H1 (cell line): Measurements from ENCODE around the gene HELT. TPM values are rescaled to one million over a fixed set of nuclear protein-coding genes. Genes with fewer than 3 reads are reported as not detected.

Experiments
- CTCF ChIA-PET: fragments of 300-600 bp; sonication (Branson Sonifier 250); formaldehyde crosslinking; loops from one replicate; lab custom pipeline; 2021; ENCODE audit not compliant: partially characterized antibody; lab: Charles Lee
- POLR2A ChIA-PET: fragments of 300-600 bp; sonication (Branson Sonifier 250); formaldehyde crosslinking; loops from one replicate; lab custom pipeline; 2021; ENCODE audit warnings: inconsistent platforms; ENCODE audit not compliant: partially characterized antibody; lab: Charles Lee
- DNase-seq, 2 experiments: peaks; one replicate each; pipeline versions ENCODE4 v3.0.0 to v3.0.0-alpha.2; 2010 to 2022; ENCODE audit warnings: low spot score in 2 of 2, low read depth in 1 of 2, mixed read lengths in 1 of 2
- FAIRE-seq: peaks from 2 replicates; lab custom pipeline; 2011; peaks lifted over from hg19 to GRCh38; lab: Jason Lieb, UNC
- H2AFZ ChIP-seq: 2 replicates; pipeline ENCODE4 v1.8.1; 2012; ENCODE audit warnings: low read length, inconsistent platforms
- H2AK5ac ChIP-seq: 2 replicates; pipeline ENCODE4 v1.6.1; 2013; ENCODE audit warnings: low read depth, low read length
- H2BK120ac ChIP-seq: replicated peaks from 2 replicates; pipeline ENCODE3; 2013; ENCODE audit warnings: low read depth, low read length, inconsistent platforms
- H2BK12ac ChIP-seq: 2 replicates; pipeline ENCODE4 v1.6.1; 2013; ENCODE audit warnings: low read depth, low read length
- H2BK15ac ChIP-seq: 2 replicates; pipeline ENCODE4 v1.6.1; 2013; ENCODE audit warnings: low read length
- H2BK20ac ChIP-seq: 2 replicates; pipeline ENCODE4 v1.6.1; 2013; ENCODE audit warnings: low read length
- H2BK5ac ChIP-seq: 2 replicates; pipeline ENCODE4 v1.6.1; 2013; ENCODE audit warnings: low read depth, low read length
- H3K14ac ChIP-seq: 2 replicates; pipeline ENCODE4 v1.6.1; 2013; ENCODE audit warnings: inconsistent platforms; ENCODE audit not compliant: insufficient read length
- H3K18ac ChIP-seq: 2 replicates; pipeline ENCODE4 v1.6.1; 2013; ENCODE audit warnings: low read length; ENCODE audit errors: extremely low read depth
- H3K23ac ChIP-seq: 2 replicates; pipeline ENCODE4 v1.6.1; 2013; ENCODE audit warnings: inconsistent platforms; ENCODE audit not compliant: insufficient read length
- H3K23me2 ChIP-seq: 2 replicates; pipeline ENCODE4 v1.6.1; 2013; ENCODE audit warnings: low read depth, low read length
- H3K27ac ChIP-seq: 2 replicates; pipeline ENCODE4 v1.6.1; 2011; ENCODE audit warnings: low read depth, low read length, inconsistent platforms
- H3K27me3 ChIP-seq, 4 experiments: replicated peaks in 1 of 4; 1 replicate in 1 of 4; 2 replicates in 3 of 4; pipeline versions ENCODE4 v1.6.1 to v1.8.1; 2011 to 2013; ENCODE audit warnings: low read length in 3 of 4, mild to moderate bottlenecking in 3 of 4, inconsistent platforms in 2 of 4, mixed read lengths in 2 of 4, moderate library complexity in 1 of 4; ENCODE audit not compliant: control insufficient read depth in 3 of 4, insufficient read depth in 3 of 4; ENCODE audit errors: extremely low read depth in 1 of 4
- H3K36me3 ChIP-seq, 4 experiments: 2 replicates each; pipeline versions ENCODE4 v1.6.1 to v1.8.1; 2011 to 2013; ENCODE audit warnings: mild to moderate bottlenecking in 4 of 4, low read length in 3 of 4, moderate library complexity in 2 of 4, control low read depth in 1 of 4, inconsistent platforms in 1 of 4; ENCODE audit not compliant: insufficient read depth in 4 of 4, control insufficient read depth in 2 of 4
- H3K4ac ChIP-seq: replicated peaks from 2 replicates; pipeline ENCODE3; 2013; ENCODE audit warnings: low read length, low read depth, mixed read lengths, inconsistent platforms; ENCODE audit not compliant: insufficient read length
- H3K4me1 ChIP-seq, 4 experiments: replicated peaks in 1 of 4; 1 replicate in 1 of 4; 2 replicates in 3 of 4; pipeline versions ENCODE4 v1.6.1 to v1.8.1; 2011 to 2013; ENCODE audit warnings: low read length in 3 of 4, inconsistent platforms in 2 of 4, mixed read lengths in 1 of 4; ENCODE audit not compliant: insufficient read depth in 4 of 4, control insufficient read depth in 3 of 4
- H3K4me2 ChIP-seq, 2 experiments: 2 replicates each; pipeline versions ENCODE4 v1.6.1 to v1.8.1; 2011 to 2013; ENCODE audit warnings: low read depth in 2 of 2, low read length in 2 of 2, control low read depth in 1 of 2, inconsistent platforms in 1 of 2, mild to moderate bottlenecking in 1 of 2; ENCODE audit not compliant: insufficient read depth in 1 of 2
- H3K4me3 ChIP-seq, 4 experiments: fragments of 200-600, 300-600 bp in 1 of 4; sonication (generic), shearing (Covaris generic), sonication (Bioruptor Twin) in 1 of 4; 2 replicates each; pipeline versions ENCODE4 v1.5.1 to v1.8.1; 2011 to 2016; ENCODE audit warnings: low read length in 4 of 4, low read depth in 3 of 4, control low read depth in 2 of 4, inconsistent platforms in 2 of 4, mild to moderate bottlenecking in 2 of 4, mixed read lengths in 1 of 4, moderate library complexity in 1 of 4; ENCODE audit not compliant: insufficient read depth in 2 of 4; ENCODE audit errors: extremely low read depth in 1 of 4
- H3K56ac ChIP-seq: replicated peaks from 2 replicates; pipeline ENCODE3; 2013; ENCODE audit warnings: low read depth, mild to moderate bottlenecking, mixed read lengths, low read length, inconsistent platforms; ENCODE audit not compliant: insufficient read length
- H3K79me1 ChIP-seq: 2 replicates; pipeline ENCODE4 v1.6.1; 2013; ENCODE audit warnings: low read depth, low read length, control low read depth
- H3K79me2 ChIP-seq, 2 experiments: 2 replicates each; pipeline versions ENCODE4 v1.6.1 to v1.8.1; 2012 to 2013; ENCODE audit warnings: low read length in 2 of 2, mild to moderate bottlenecking in 2 of 2, inconsistent platforms in 1 of 2; ENCODE audit not compliant: insufficient read depth in 2 of 2, control insufficient read depth in 1 of 2
- H3K9ac ChIP-seq, 4 experiments: replicated peaks in 1 of 4; 1 replicate in 1 of 4; 2 replicates in 3 of 4; pipeline versions ENCODE4 v1.6.1 to v1.8.1; 2011 to 2013; ENCODE audit warnings: low read depth in 3 of 4, low read length in 3 of 4, control low read depth in 2 of 4, mild to moderate bottlenecking in 2 of 4, moderate library complexity in 2 of 4, inconsistent platforms in 1 of 4; ENCODE audit errors: extremely low read depth in 1 of 4
- H3K9me3 ChIP-seq, 2 experiments: 2 replicates each; pipeline versions ENCODE4 v1.6.1 to v1.8.1; 2012 to 2013; ENCODE audit warnings: mild to moderate bottlenecking in 2 of 2, moderate library complexity in 2 of 2, control low read depth in 1 of 2, inconsistent platforms in 1 of 2, low read depth in 1 of 2, low read length in 1 of 2, mixed read lengths in 1 of 2; ENCODE audit not compliant: insufficient read depth in 2 of 2
- H4K20me1 ChIP-seq, 2 experiments: replicated peaks in 1 of 2; 2 replicates each; pipeline versions ENCODE3 to v1.8.1; 2011 to 2013; ENCODE audit warnings: inconsistent platforms in 2 of 2, low read length in 2 of 2, mild to moderate bottlenecking in 1 of 2; ENCODE audit not compliant: insufficient read depth in 2 of 2, control insufficient read depth in 1 of 2
- H4K5ac ChIP-seq: 2 replicates; pipeline ENCODE4 v1.6.1; 2013; ENCODE audit warnings: low read length, low read depth, mixed read lengths, inconsistent platforms; ENCODE audit not compliant: insufficient read length
- H4K8ac ChIP-seq: 2 replicates; pipeline ENCODE4 v1.8.0; 2013; ENCODE audit warnings: mild to moderate bottlenecking, moderate library complexity, low read length, inconsistent platforms; ENCODE audit not compliant: insufficient read depth; ENCODE audit errors: extremely low read depth
- H4K91ac ChIP-seq: replicated peaks from 2 replicates; pipeline ENCODE3; 2013; ENCODE audit warnings: low read length, mixed read lengths, inconsistent platforms; ENCODE audit not compliant: insufficient read length
- BCL11A ChIP-seq, 2 experiments: IDR thresholded peaks; one replicate each; pipeline ENCODE4 v1.6.1; 2011; ENCODE audit warnings: low read depth in 2 of 2, low read length in 2 of 2, mild to moderate bottlenecking in 2 of 2
- BRCA1 ChIP-seq: IDR thresholded peaks from 2 replicates; pipeline ENCODE4 v1.6.1; 2012; ENCODE audit warnings: low read depth, low read length, improper control_type of control experiment
- CBX8 ChIP-seq: fragments of 300-800, 300-1000 bp; sonication (generic); IDR thresholded peaks from 2 replicates; pipeline ENCODE4 v1.7.1; 2016; ENCODE audit warnings: low read depth, low read length, borderline replicate concordance
- CHD2 ChIP-seq: IDR thresholded peaks from 2 replicates; pipeline ENCODE4 v1.6.1; 2012; ENCODE audit warnings: low read length, improper control_type of control experiment
- CREB1 ChIP-seq: IDR thresholded peaks from 2 replicates; pipeline ENCODE4 v1.6.1; 2012; ENCODE audit warnings: inconsistent platforms
- KDM1A ChIP-seq: fragments of 200-600, 300-600 bp; sonication (generic); IDR thresholded peaks from 2 replicates; pipeline ENCODE4 v1.7.1; 2016; ENCODE audit warnings: mild to moderate bottlenecking, low read length, borderline replicate concordance
- MAFK ChIP-seq: IDR thresholded peaks from 2 replicates; pipeline ENCODE4 v1.6.1; 2012; ENCODE audit warnings: low read depth, mild to moderate bottlenecking, improper control_type of control experiment, low read length
- RFX5 ChIP-seq: IDR thresholded peaks from 2 replicates; pipeline ENCODE4 v1.6.1; 2011; ENCODE audit warnings: low read depth, low read length, improper control_type of control experiment, borderline replicate concordance
- SAP30 ChIP-seq: fragments of 300-600 bp; sonication (generic); IDR thresholded peaks from 2 replicates; pipeline ENCODE4 v1.7.1; 2012; ENCODE audit warnings: low read length, moderate library complexity, mild to moderate bottlenecking, inconsistent platforms; ENCODE audit not compliant: insufficient read depth, insufficient replicate concordance
- YY1 ChIP-seq: IDR thresholded peaks from 2 replicates; pipeline ENCODE4 v1.6.1; 2011; ENCODE audit warnings: low read depth, mild to moderate bottlenecking, low read length
- ZNF274 ChIP-seq: IDR thresholded peaks from 2 replicates; pipeline ENCODE4 v1.7.0; 2012; ENCODE audit warnings: low read length, borderline replicate concordance; ENCODE audit errors: extremely low read depth
- WGBS, 2 experiments: shearing (Covaris generic) in 1 of 2; methylation state at CpG; one replicate each; pipeline versions ENCODE4 v1.1.6 to v1.1.7; 2013 to 2015; ENCODE audit warnings: low lambda C conversion rate in 2 of 2, mixed read lengths in 2 of 2, inconsistent platforms in 1 of 2, low coverage in 1 of 2, missing lambda C conversion rate in 1 of 2; ENCODE audit not compliant: insufficient replicate concordance in 2 of 2, insufficient coverage in 1 of 2, insufficient read length in 1 of 2; ENCODE audit errors: extremely low coverage in 1 of 2, missing lambda C conversion rate in 1 of 2; 5-methylcytosine and 5-hydroxymethylcytosine counted together
- polyA plus RNA-seq, 7 experiments: library from polyadenylated mRNA; depleted of rRNA in 3 of 7; stranded (reverse) in 5 of 7; unstranded in 2 of 7; fragments of >200 nt in 5 of 7; fragments of 200-250 nt in 2 of 7; gene quantifications; 1 replicate in 5 of 7; 2 replicates in 1 of 7; 4 replicates in 1 of 7; pipeline versions ENCODE4 v1.2.1 to v1.2.3, GENCODE V29; 2011 to 2013; ENCODE audit warnings: missing spikeins in 2 of 7, mixed read lengths in 2 of 7
- total RNA-seq: library from RNA; stranded (reverse); fragmentation: NEBNext Ultra II Directional; extraction: Animal tissue kit (Norgen Biotek cat#: 25700); gene quantifications from 2 replicates; pipeline ENCODE4 v1.2.1, GENCODE V29; 2021
- TF ChIP-seq, protein P1 (sequence below): IDR thresholded peaks from 2 replicates; pipeline ENCODE4 v1.6.1; 2012; ENCODE audit warnings: inconsistent platforms

HELT gene
- total and polyA plus RNA-seq, 2 of the 8 experiments (the other 6 are each of a cell fraction or from before 2014, with no cell fraction given) = 0.32 to 0.35 TPM

DNA sequence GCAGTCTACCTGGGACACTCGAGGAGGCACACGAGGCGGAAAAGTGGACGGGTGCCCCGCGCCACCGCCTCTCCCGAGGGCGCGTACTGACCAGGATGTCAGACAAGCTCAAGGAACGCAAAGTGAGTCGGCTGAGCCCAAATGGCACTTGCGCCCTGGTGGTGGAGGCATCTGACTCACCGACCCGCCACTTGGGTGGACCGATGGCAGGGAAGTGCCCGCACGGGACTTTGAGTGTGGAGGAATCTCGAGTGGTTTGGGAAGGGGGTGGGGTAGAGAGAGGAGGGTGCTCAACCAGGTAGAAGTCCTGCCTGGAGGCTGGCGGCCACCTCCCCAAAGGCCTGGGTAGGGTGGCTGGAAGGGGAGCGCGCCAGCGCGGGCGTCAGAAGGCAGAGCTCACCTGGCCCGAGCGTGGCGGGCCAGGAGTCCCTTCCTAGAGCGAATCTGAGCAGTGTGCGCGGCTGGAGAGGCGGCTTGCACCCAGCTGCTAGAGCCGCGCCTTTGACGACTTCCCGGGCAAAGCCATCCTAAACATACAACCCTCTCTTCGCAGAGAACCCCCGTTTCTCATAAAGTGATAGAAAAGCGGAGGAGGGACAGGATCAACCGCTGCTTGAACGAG lies 655 bp downstream of the HELT start:
- Histone ChIP-seq H3K36me3 (no peaks in the 10 kb centered on the region; a peak in 1 of 8 replicates), H3K79me1 (no peaks in the 10 kb centered on the region), H2BK12ac (no peak overlapping the region), H4K20me1 (peaks cover 13 to 21% of the 10 kb centered on the region in 2 experiments), H3K14ac (no peak overlapping the region), H3K4me2 (peak overlapping the region; percentile 80 to 92), H3K9me3 (no peaks in the 10 kb centered on the region; a peak in 1 of 4 replicates), H3K27ac (no peak overlapping the region), H3K18ac (peak overlapping the region; percentile 44; the same call in 1 of the 2 replicates), H2BK15ac (no peak overlapping the region), H3K9ac (no peak overlapping the region), H2BK20ac (no peak overlapping the region; the same call in 1 of the 2 replicates), H2AK5ac (no peak overlapping the region), H3K79me2 (no peaks in the 10 kb centered on the region), H3K4me1 (peaks cover 0 to 56% (median 30%) of the 10 kb centered on the region in 4 experiments; a peak in 6 of 7 replicates), H2BK120ac (no peak overlapping the region), H2BK5ac (no peak overlapping the region), H3K4ac (no peak overlapping the region), H4K8ac (no peak overlapping the region; the same call in 1 of the 2 replicates), H3K23ac (no peak overlapping the region), H3K23me2 (peaks cover 21% of the 10 kb centered on the region; the same call in 1 of the 2 replicates), H3K27me3 (peaks cover 95 to 100% (median 100%) of the 10 kb centered on the region in 4 experiments), H4K5ac (no peak overlapping the region), H3K56ac (no peak overlapping the region), H2AFZ (no peak overlapping the region; the same call in 1 of the 2 replicates), H4K91ac (no peak overlapping the region), H3K4me3 (peak overlapping the region in 3 of 4 experiments; percentile 2 to 53 (median 32); a peak in 7 of 8 replicates)
- WGBS, 2 experiments = 3% methylated on average over 39 of the region's 41 CpGs; no CpG with 5 or more reads in 1 of the 2 experiments
- CTCF ChIA-PET = interaction anchor here (0.6 to 4.2 kb wide), 10 partner anchors 12 to 265 kb away, joined by 3 to 23 read pairs (median 4); no protein-coding TSS in a partner anchor
- FAIRE-seq (no peak), DNase-seq (peak in 1 of 2 experiments; percentile 84)
- POLR2A ChIA-PET = interaction anchor here (1.2 to 1.8 kb wide), 6 partner anchors 80 to 377 kb away, joined by 3 to 6 read pairs (median 4); partner anchors contain the start of genes ANKRD37 and SLC25A4
- TF ChIP-seq SAP30 = no peak
- TF ChIP-seq, protein P1, sequence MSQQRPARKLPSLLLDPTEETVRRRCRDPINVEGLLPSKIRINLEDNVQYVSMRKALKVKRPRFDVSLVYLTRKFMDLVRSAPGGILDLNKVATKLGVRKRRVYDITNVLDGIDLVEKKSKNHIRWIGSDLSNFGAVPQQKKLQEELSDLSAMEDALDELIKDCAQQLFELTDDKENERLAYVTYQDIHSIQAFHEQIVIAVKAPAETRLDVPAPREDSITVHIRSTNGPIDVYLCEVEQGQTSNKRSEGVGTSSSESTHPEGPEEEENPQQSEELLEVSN = no peak
- TF ChIP-seq YY1 = no peak
- no peak for TF ChIP-seq KDM1A
- TF ChIP-seq ZNF274 = no peak
- no peak for TF ChIP-seq BRCA1
- TF ChIP-seq CHD2 = no peak
- no peak; the same call in 1 of the 2 replicates for TF ChIP-seq CREB1
- TF ChIP-seq RFX5 = no peak
- TF ChIP-seq MAFK = no peak
- TF ChIP-seq BCL11A (IDR thresholded peaks at IDR 0.05; ENCODE audit: low read depth in 2 of 2, low read length in 2 of 2) = no peak
- TF ChIP-seq CBX8 = 0 out of 2 replicates have a peak, but pooled peaks have one; percentile 65
